Peyer's patch (tissue), 4 donors: ENCODE results near the gene GRIK3.

Experiments
- POLR2A ChIP-seq, 2 donors: fragments of 450-650 bp; IDR thresholded peaks; one replicate each; pipeline ENCODE4 v1.5.1; 2017; ENCODE audit warnings: antibody characterized with exemption in 2 of 2, mild to moderate bottlenecking in 2 of 2, moderate library complexity in 2 of 2
- TF ChIP-seq, protein P1 (sequence below), 6 experiments: fragments of 450-650 bp in 4 of 6; fragments of 200-600 bp in 2 of 6; sonication (generic) in 1 of 6; IDR thresholded peaks; one replicate each; pipeline ENCODE4 v1.5.1; 2017 to 2019; ENCODE audit warnings: antibody characterized with exemption in 6 of 6, mild to moderate bottlenecking in 3 of 6, moderate library complexity in 1 of 6

DNA sequence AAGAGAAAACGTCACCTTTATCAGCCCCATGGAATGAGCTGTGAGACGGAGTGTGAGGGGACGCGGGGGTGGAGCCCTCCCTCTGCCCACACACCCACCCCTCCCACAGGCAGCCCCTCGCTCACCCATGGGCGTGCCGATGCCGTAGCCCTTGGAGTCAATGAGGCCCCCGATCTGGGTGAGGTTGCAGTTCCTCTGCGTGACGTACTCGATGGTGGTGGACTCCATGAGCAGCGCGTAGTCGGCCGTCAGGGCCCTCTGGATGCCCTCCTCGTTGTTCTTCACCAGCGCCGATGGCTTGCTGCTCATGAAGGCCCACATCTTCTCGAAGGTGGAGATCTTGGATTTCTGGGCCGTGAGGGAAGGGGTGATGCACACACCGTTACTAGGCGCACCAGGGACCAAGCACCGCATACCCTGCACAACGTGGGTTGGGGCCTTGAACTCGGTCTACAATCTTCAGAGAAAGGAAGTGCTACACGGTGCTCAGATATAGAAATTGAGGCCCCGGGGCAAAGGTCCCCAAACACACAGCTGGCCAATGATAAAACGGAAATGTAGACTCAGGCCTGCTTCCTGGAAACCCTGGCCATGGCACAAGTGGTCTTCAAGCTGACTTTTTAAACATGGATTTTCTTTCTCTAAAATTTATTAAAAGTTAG lies 228.2 kb downstream of the GRIK3 start:
- TF ChIP-seq, protein P1, sequence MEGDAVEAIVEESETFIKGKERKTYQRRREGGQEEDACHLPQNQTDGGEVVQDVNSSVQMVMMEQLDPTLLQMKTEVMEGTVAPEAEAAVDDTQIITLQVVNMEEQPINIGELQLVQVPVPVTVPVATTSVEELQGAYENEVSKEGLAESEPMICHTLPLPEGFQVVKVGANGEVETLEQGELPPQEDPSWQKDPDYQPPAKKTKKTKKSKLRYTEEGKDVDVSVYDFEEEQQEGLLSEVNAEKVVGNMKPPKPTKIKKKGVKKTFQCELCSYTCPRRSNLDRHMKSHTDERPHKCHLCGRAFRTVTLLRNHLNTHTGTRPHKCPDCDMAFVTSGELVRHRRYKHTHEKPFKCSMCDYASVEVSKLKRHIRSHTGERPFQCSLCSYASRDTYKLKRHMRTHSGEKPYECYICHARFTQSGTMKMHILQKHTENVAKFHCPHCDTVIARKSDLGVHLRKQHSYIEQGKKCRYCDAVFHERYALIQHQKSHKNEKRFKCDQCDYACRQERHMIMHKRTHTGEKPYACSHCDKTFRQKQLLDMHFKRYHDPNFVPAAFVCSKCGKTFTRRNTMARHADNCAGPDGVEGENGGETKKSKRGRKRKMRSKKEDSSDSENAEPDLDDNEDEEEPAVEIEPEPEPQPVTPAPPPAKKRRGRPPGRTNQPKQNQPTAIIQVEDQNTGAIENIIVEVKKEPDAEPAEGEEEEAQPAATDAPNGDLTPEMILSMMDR (IDR thresholded peaks at IDR 0.05): no peak
- TF ChIP-seq POLR2A (IDR thresholded peaks at IDR 0.05): no peak
